Vagina (tissue), 2 donors: Measurements from ENCODE around the gene LRRC8E.

Source experiments
- CTCF ChIP-seq, 3 experiments: fragments of 450-650 bp in 2 of 3; fragments of 200-600 bp in 1 of 3; sonication (generic) in 1 of 3; IDR thresholded peaks; one replicate each; pipeline ENCODE4 v1.5.1; 2017 to 2019; ENCODE audit warnings: antibody characterized with exemption in 3 of 3, mild to moderate bottlenecking in 2 of 3, moderate library complexity in 2 of 3
- POLR2A ChIP-seq, 2 donors: fragments of 450-650 bp; IDR thresholded peaks; one replicate each; pipeline ENCODE4 v1.6.1; 2017; ENCODE audit warnings: antibody characterized with exemption in 2 of 2, mild to moderate bottlenecking in 2 of 2, moderate library complexity in 2 of 2

GRCh38 chr19:7919610-7920518, 31.6 kb downstream of the LRRC8E start, which contains the start of gene SNAPC2:
- TF ChIP-seq CTCF (IDR thresholded peaks at IDR 0.05) (no peak), POLR2A (IDR thresholded peaks at IDR 0.05) (peak in 1 of 2 donors; percentile 55)
